CD8-positive, alpha-beta memory T cell (primary cell): Measurements from ENCODE around the gene FERD3L. TPM values are rescaled to one million over a fixed set of nuclear protein-coding genes. Genes with fewer than 3 reads are reported as not detected.

ENCODE experiments used
- CTCF ChIA-PET: fragments of 350-600 bp; sonication (Branson Sonifier 250); formaldehyde crosslinking; loops from one replicate; lab custom pipeline; 2021; ENCODE audit warnings: antibody characterized with exemption; lab: Charles Lee
- POLR2A ChIA-PET: fragments of 350-600 bp; sonication (Branson Sonifier 250); formaldehyde crosslinking; loops from one replicate; lab custom pipeline; 2021; ENCODE audit warnings: antibody characterized with exemption; lab: Charles Lee
- DNase-seq, 5 donors: peaks; one replicate each; pipeline versions ENCODE4 v3.0.0 to v3.0.0-alpha.2; 2020 to 2022; ENCODE audit warnings: mixed read lengths in 1 of 5
- H3K27ac ChIP-seq: one replicate; pipeline ENCODE4 v1.7.0; 2013; ENCODE audit warnings: low read depth, mild to moderate bottlenecking, low read length, moderate library complexity
- H3K27me3 ChIP-seq: 2 replicates; pipeline ENCODE4 v1.7.0; 2013; ENCODE audit warnings: low read length, mild to moderate bottlenecking; ENCODE audit not compliant: insufficient read depth, poor library complexity, severe bottlenecking
- H3K36me3 ChIP-seq: 2 replicates; pipeline ENCODE4 v1.7.0; 2013; ENCODE audit warnings: mild to moderate bottlenecking, low read length, moderate library complexity; ENCODE audit not compliant: insufficient read depth
- H3K4me1 ChIP-seq: 2 replicates; pipeline ENCODE4 v1.7.0; 2013; ENCODE audit warnings: mild to moderate bottlenecking, low read length, moderate library complexity; ENCODE audit not compliant: insufficient read depth
- H3K4me3 ChIP-seq: 2 replicates; pipeline ENCODE4 v1.7.0; 2013; ENCODE audit warnings: mild to moderate bottlenecking, low read length
- H3K9me3 ChIP-seq: 2 replicates; pipeline ENCODE4 v1.7.0; 2013; ENCODE audit warnings: mild to moderate bottlenecking, low read length
- H3K27ac Mint-ChIP-seq, 8 donors: one replicate each; pipeline ENCODE4 v1.8.0; 2020 to 2021; ENCODE audit warnings: mixed read lengths in 8 of 8, mild to moderate bottlenecking in 6 of 8, inconsistent platforms in 3 of 8, moderate library complexity in 3 of 8
- H3K27me3 Mint-ChIP-seq, 2 donors: one replicate each; pipeline ENCODE4 v1.8.0; 2020 to 2021; ENCODE audit warnings: mixed read lengths in 2 of 2, mild to moderate bottlenecking in 1 of 2, moderate library complexity in 1 of 2
- H3K36me3 Mint-ChIP-seq, 3 donors: one replicate each; pipeline ENCODE4 v1.8.0; 2020 to 2021; ENCODE audit warnings: mixed read lengths in 3 of 3, inconsistent platforms in 1 of 3, mild to moderate bottlenecking in 1 of 3
- H3K4me1 Mint-ChIP-seq, 3 donors: one replicate each; pipeline ENCODE4 v1.8.0; 2020 to 2021; ENCODE audit warnings: mixed read lengths in 3 of 3, inconsistent platforms in 1 of 3, mild to moderate bottlenecking in 1 of 3
- H3K4me3 Mint-ChIP-seq, 7 donors: one replicate each; pipeline ENCODE4 v1.8.0; 2020 to 2021; ENCODE audit warnings: mixed read lengths in 7 of 7, mild to moderate bottlenecking in 6 of 7, moderate library complexity in 4 of 7, inconsistent platforms in 2 of 7
- H3K9me3 Mint-ChIP-seq, 5 donors: one replicate each; pipeline ENCODE4 v1.8.0; 2020 to 2022; ENCODE audit warnings: mixed read lengths in 5 of 5, mild to moderate bottlenecking in 3 of 5, moderate library complexity in 2 of 5, inconsistent platforms in 1 of 5
- polyA plus RNA-seq: library from polyadenylated mRNA; unstranded; fragments of 300-500 nt; fragmentation: Illumina TruSeq; gene quantifications from one replicate; pipeline ENCODE4 v1.2.3, GENCODE V29; 2021
- total RNA-seq, 2 experiments: library from RNA; stranded (reverse); gene quantifications; one replicate each; pipeline ENCODE4 v1.2.3, GENCODE V29; 2021

Gene FERD3L
- total and polyA plus RNA-seq, 3 experiments from 2014 or later: not detected

GRCh38 chr7:19113855-19114550 lies 31.2 kb downstream of the FERD3L start:
- H3K27ac ChIP-seq: no peak overlapping the region
- H3K9me3 ChIP-seq: no peaks in the 10 kb centered on the region
- no peak overlapping the region for H3K4me3 ChIP-seq
- ChIA-PET POLR2A (no interaction called here), CTCF (no interaction called here)
- no peak for DNase-seq
- H3K4me1 ChIP-seq: no peaks in the 10 kb centered on the region
- Mint-ChIP-seq H3K4me3 (no peak overlapping the region), H3K4me1 (peaks cover 0 to 4% (median 2%) of the 10 kb centered on the region in 3 donors), H3K36me3 (no peaks in the 10 kb centered on the region), H3K9me3 (peaks cover 0 to 27% (median 15%) of the 10 kb centered on the region in 5 donors), H3K27ac (no peak overlapping the region), H3K27me3 (peaks cover 57 to 73% of the 10 kb centered on the region in 2 donors)
- peaks cover 8% of the 10 kb centered on the region for H3K27me3 ChIP-seq
- no peaks in the 10 kb centered on the region for H3K36me3 ChIP-seq

- H3K27me3 Mint-ChIP-seq: peaks cover 54 to 74% of the 10 kb centered on the region in 2 donors
- POLR2A ChIA-PET: no interaction called here
- no peak overlapping the region for H3K27ac Mint-ChIP-seq
- Histone ChIP-seq H3K4me3 (no peak overlapping the region), H3K27me3 (peaks cover 11% of the 10 kb centered on the region), H3K4me1 (no peaks in the 10 kb centered on the region), H3K36me3 (no peaks in the 10 kb centered on the region), H3K9me3 (no peaks in the 10 kb centered on the region), H3K27ac (no peak overlapping the region)
- H3K9me3 Mint-ChIP-seq: peaks cover 0 to 34% (median 17%) of the 10 kb centered on the region in 5 donors
- CTCF ChIA-PET: no interaction called here
- DNase-seq: no peak
- no peaks in the 10 kb centered on the region for H3K36me3 Mint-ChIP-seq
- no peak overlapping the region for H3K4me3 Mint-ChIP-seq
- H3K4me1 Mint-ChIP-seq: peaks cover 0 to 4% (median 2%) of the 10 kb centered on the region in 3 donors
Observed at GRCh38 chr7:19113002-19113350, 32.2 kb downstream of the FERD3L start.

- Mint-ChIP-seq H3K4me3 (no peak overlapping the region), H3K27me3 (peaks cover 58 to 79% of the 10 kb centered on the region in 2 donors), H3K36me3 (no peaks in the 10 kb centered on the region), H3K27ac (no peak overlapping the region), H3K9me3 (peaks cover 0 to 40% (median 17%) of the 10 kb centered on the region in 5 donors), H3K4me1 (peaks cover 0 to 4% (median 2%) of the 10 kb centered on the region in 3 donors)
- POLR2A ChIA-PET: no interaction called here
- no peak overlapping the region for H3K4me3 ChIP-seq
- H3K36me3 ChIP-seq: no peaks in the 10 kb centered on the region
- peaks cover 12% of the 10 kb centered on the region for H3K27me3 ChIP-seq
- CTCF ChIA-PET: no interaction called here
- no peak overlapping the region for H3K27ac ChIP-seq
- no peaks in the 10 kb centered on the region for H3K9me3 ChIP-seq
- H3K4me1 ChIP-seq: no peaks in the 10 kb centered on the region
- no peak for DNase-seq
Observed at GRCh38 chr7:19112274-19113001, 32.8 kb downstream of the FERD3L start.

GRCh38 chr7:19111474-19112273 lies 33.5 kb downstream of the FERD3L start:
- H3K27ac Mint-ChIP-seq: peak overlapping the region in 1 of 8 donors; percentile 19
- H3K27me3 Mint-ChIP-seq: peaks cover 65 to 87% of the 10 kb centered on the region in 2 donors
- no peaks in the 10 kb centered on the region for H3K36me3 Mint-ChIP-seq
- H3K4me1 Mint-ChIP-seq: peaks cover 0 to 4% (median 2%) of the 10 kb centered on the region in 3 donors
- ChIA-PET POLR2A (no interaction called here), CTCF (no interaction called here)
- H3K4me3 Mint-ChIP-seq: no peak overlapping the region
- peaks cover 0 to 40% (median 17%) of the 10 kb centered on the region in 5 donors for H3K9me3 Mint-ChIP-seq
- H3K9me3 ChIP-seq: no peaks in the 10 kb centered on the region
- H3K4me3 ChIP-seq: no peak overlapping the region
- peaks cover 12% of the 10 kb centered on the region for H3K27me3 ChIP-seq
- no peaks in the 10 kb centered on the region for H3K36me3 ChIP-seq
- no peak for DNase-seq
- no peak overlapping the region for H3K27ac ChIP-seq
- no peaks in the 10 kb centered on the region for H3K4me1 ChIP-seq

- Mint-ChIP-seq H3K27me3 (peaks cover 67 to 90% of the 10 kb centered on the region in 2 donors), H3K36me3 (no peaks in the 10 kb centered on the region), H3K4me3 (no peak overlapping the region), H3K27ac (no peak overlapping the region), H3K4me1 (peaks cover 0 to 4% (median 0%) of the 10 kb centered on the region in 3 donors), H3K9me3 (peaks cover 0 to 40% (median 17%) of the 10 kb centered on the region in 5 donors)
- Histone ChIP-seq H3K27me3 (peaks cover 12% of the 10 kb centered on the region), H3K9me3 (no peaks in the 10 kb centered on the region), H3K36me3 (no peaks in the 10 kb centered on the region), H3K4me3 (no peak overlapping the region), H3K4me1 (no peaks in the 10 kb centered on the region), H3K27ac (no peak overlapping the region)
- CTCF ChIA-PET: no interaction called here
- POLR2A ChIA-PET: no interaction called here
- no peak for DNase-seq
Observed at GRCh38 chr7:19110776-19111175, 34.4 kb downstream of the FERD3L start.

- no peaks in the 10 kb centered on the region for H3K9me3 ChIP-seq
- H3K4me1 ChIP-seq: no peaks in the 10 kb centered on the region
- ChIA-PET CTCF (no interaction called here), POLR2A (no interaction called here)
- H3K27me3 ChIP-seq: peaks cover 12% of the 10 kb centered on the region
- H3K27ac Mint-ChIP-seq: no peak overlapping the region
- H3K36me3 ChIP-seq: no peaks in the 10 kb centered on the region
- peaks cover 0 to 5% (median 0%) of the 10 kb centered on the region in 3 donors for H3K4me1 Mint-ChIP-seq
- H3K9me3 Mint-ChIP-seq: peaks cover 0 to 40% (median 17%) of the 10 kb centered on the region in 5 donors
- DNase-seq: no peak
- no peak overlapping the region for H3K4me3 Mint-ChIP-seq
- no peak overlapping the region for H3K4me3 ChIP-seq
- H3K27ac ChIP-seq: no peak overlapping the region
- no peaks in the 10 kb centered on the region for H3K36me3 Mint-ChIP-seq
- peaks cover 73 to 96% of the 10 kb centered on the region in 2 donors for H3K27me3 Mint-ChIP-seq
Observed at GRCh38 chr7:19110026-19110730, 35.0 kb downstream of the FERD3L start.

- H3K4me1 ChIP-seq: no peaks in the 10 kb centered on the region
- H3K36me3 Mint-ChIP-seq: no peaks in the 10 kb centered on the region
- H3K27ac ChIP-seq: no peak overlapping the region
- DNase-seq: no peak
- peaks cover 78 to 96% of the 10 kb centered on the region in 2 donors for H3K27me3 Mint-ChIP-seq
- H3K4me3 ChIP-seq: no peak overlapping the region
- no peaks in the 10 kb centered on the region for H3K36me3 ChIP-seq
- ChIA-PET POLR2A (no interaction called here), CTCF (no interaction called here)
- peaks cover 0 to 40% (median 18%) of the 10 kb centered on the region in 5 donors for H3K9me3 Mint-ChIP-seq
- H3K4me1 Mint-ChIP-seq: peaks cover 0 to 5% (median 0%) of the 10 kb centered on the region in 3 donors
- no peak overlapping the region for H3K27ac Mint-ChIP-seq
- no peaks in the 10 kb centered on the region for H3K9me3 ChIP-seq
- H3K4me3 Mint-ChIP-seq: no peak overlapping the region
- H3K27me3 ChIP-seq: peaks cover 9% of the 10 kb centered on the region
Observed at GRCh38 chr7:19109000-19109946, 35.9 kb downstream of the FERD3L start.
